ENCODE data around the gene SF3B5.
"Not testable (repeated sequence)": the region's sequence is repeated elsewhere in the genome, so short reads cannot be mapped to it uniquely, and the experiment has no call there.

The SF3B5 gene

GRCh38 chr6:144104488-144104887 lies 9.1 kb upstream of the SF3B5 start:
- no peak for DNase-seq

- DNase-seq = no peak
Measured at GRCh38 chr6:144103026-144103563, 7.7 kb upstream of the SF3B5 start.

GRCh38 chr6:144098993-144099392 lies 3.6 kb upstream of the SF3B5 start:
- no peak for DNase-seq

- DNase-seq = no peak
Measured at GRCh38 chr6:144094731-144095133, 641 bp downstream of the SF3B5 start.

- DNase-seq = no peak
Measured at GRCh38 chr6:144093658-144094057, 1.7 kb downstream of the SF3B5 start.

- no peak for DNase-seq
Measured at GRCh38 chr6:144093236-144093635, 2.1 kb downstream of the SF3B5 start.

- DNase-seq = no peak
Measured at GRCh38 chr6:144090384-144090783, 5.0 kb downstream of the SF3B5 start.

- DNase-seq = no peak
Measured at GRCh38 chr6:144087789-144088426, 7.5 kb downstream of the SF3B5 start.

GRCh38 chr6:144086959-144087358 lies 8.4 kb downstream of the SF3B5 start:
- DNase-seq = no peak

GRCh38 chr6:144083172-144083571 lies 12.2 kb downstream of the SF3B5 start:
- DNase-seq = no peak

- DNase-seq = not testable (repeated sequence)
Measured at GRCh38 chr6:144082412-144082811, 13.0 kb downstream of the SF3B5 start.

- no peak for DNase-seq
Measured at GRCh38 chr6:144077871-144078270, 17.5 kb downstream of the SF3B5 start.

GRCh38 chr6:144075875-144076274 lies 19.5 kb downstream of the SF3B5 start:
- no peak for DNase-seq

GRCh38 chr6:144075187-144075586 lies 20.2 kb downstream of the SF3B5 start:
- no peak for DNase-seq

- no peak for DNase-seq
Measured at GRCh38 chr6:144073024-144073423, 22.3 kb downstream of the SF3B5 start.

GRCh38 chr6:144069506-144069905 lies 25.9 kb downstream of the SF3B5 start:
- DNase-seq = no peak

GRCh38 chr6:144068794-144069193 lies 26.6 kb downstream of the SF3B5 start:
- no peak for DNase-seq

GRCh38 chr6:144066741-144067484 lies 28.5 kb downstream of the SF3B5 start:
- DNase-seq = no peak

GRCh38 chr6:144066255-144066654 lies 29.1 kb downstream of the SF3B5 start:
- DNase-seq = no peak

GRCh38 chr6:144065213-144065660 lies 30.1 kb downstream of the SF3B5 start:
- DNase-seq = no peak

GRCh38 chr6:144064402-144065212 lies 30.8 kb downstream of the SF3B5 start:
- peak; percentile 34 for DNase-seq

- DNase-seq = peak; percentile 86
Measured at GRCh38 chr6:144063744-144064401, 31.5 kb downstream of the SF3B5 start.

- DNase-seq = no peak
Measured at GRCh38 chr6:144063246-144063743, 32.1 kb downstream of the SF3B5 start.
